RWPE2 (cell line): Measurements from ENCODE around the gene SORCS3.

ENCODE experiments used
- ATAC-seq: fragments of 200-7000 bp; cut with Tn5 transposase; 3 replicates; pipeline ENCODE4 v1.9.1; 2021; ENCODE audit warnings: low read depth
- DNase-seq: peaks from one replicate; pipeline ENCODE4 v3.0.0-alpha.2; 2020; ENCODE audit warnings: low spot score
- H3K27ac ChIP-seq: fragments of 450-650 bp; 2 replicates; pipeline ENCODE4 v1.5.1; 2017; ENCODE audit warnings: mild to moderate bottlenecking; ENCODE audit not compliant: poor library complexity, severe bottlenecking
- H3K27me3 ChIP-seq: fragments of 250-450 bp; sonication (Bioruptor Pico); 2 replicates; pipeline ENCODE4 v1.5.1; 2021; ENCODE audit warnings: mild to moderate bottlenecking, moderate library complexity; ENCODE audit not compliant: insufficient read depth, poor library complexity, severe bottlenecking
- H3K36me3 ChIP-seq: fragments of 250-450 bp; sonication (Bioruptor Pico); 2 replicates; pipeline ENCODE4 v1.5.1; 2020; ENCODE audit warnings: low read depth, mild to moderate bottlenecking, moderate library complexity
- H3K4me1 ChIP-seq: fragments of 250-450 bp; sonication (Bioruptor Pico); 2 replicates; pipeline ENCODE4 v1.5.1; 2021; ENCODE audit warnings: mild to moderate bottlenecking, moderate library complexity; ENCODE audit not compliant: insufficient read depth, poor library complexity, severe bottlenecking
- H3K4me3 ChIP-seq: fragments of 250-450 bp; sonication (Bioruptor Pico); 2 replicates; pipeline ENCODE4 v1.5.1; 2021; ENCODE audit warnings: mild to moderate bottlenecking, moderate library complexity; ENCODE audit not compliant: severe bottlenecking
- H3K9me3 ChIP-seq: fragments of 250-450 bp; sonication (Bioruptor Pico); 2 replicates; pipeline ENCODE4 v1.5.1; 2021; ENCODE audit warnings: mild to moderate bottlenecking, moderate library complexity; ENCODE audit not compliant: severe bottlenecking
- CTCF ChIP-seq: fragments of 450-650 bp; IDR thresholded peaks from one replicate; pipeline ENCODE4 v1.5.1; 2017; ENCODE audit warnings: mild to moderate bottlenecking, moderate library complexity; ENCODE audit not compliant: poor library complexity, severe bottlenecking

The SORCS3 gene

GRCh38 chr10:105161767-105162166 lies 520.7 kb downstream of the SORCS3 start:
- no peak for TF ChIP-seq CTCF
- H3K9me3 ChIP-seq, result no peaks in the 10 kb centered on the region
- ATAC-seq (no peak), DNase-seq (no peak)
- no peaks in the 10 kb centered on the region for H3K4me1 ChIP-seq
- no peaks in the 10 kb centered on the region for H3K27me3 ChIP-seq
- no peak overlapping the region for H3K27ac ChIP-seq
- H3K36me3 ChIP-seq, result no peaks in the 10 kb centered on the region
- H3K4me3 ChIP-seq, result no peak overlapping the region

- DNase-seq (no peak), ATAC-seq (no peak)
- Histone ChIP-seq H3K4me3 (no peak overlapping the region), H3K4me1 (no peaks in the 10 kb centered on the region), H3K27me3 (no peaks in the 10 kb centered on the region), H3K27ac (no peak overlapping the region), H3K9me3 (no peaks in the 10 kb centered on the region), H3K36me3 (no peaks in the 10 kb centered on the region)
- no peak for TF ChIP-seq CTCF
Observed at GRCh38 chr10:105170521-105170920, 529.4 kb downstream of the SORCS3 start.

GRCh38 chr10:105171945-105172344 lies 530.9 kb downstream of the SORCS3 start:
- no peaks in the 10 kb centered on the region for H3K9me3 ChIP-seq
- no peak overlapping the region for H3K27ac ChIP-seq
- no peak for TF ChIP-seq CTCF
- H3K36me3 ChIP-seq, result no peaks in the 10 kb centered on the region
- no peak for DNase-seq
- no peaks in the 10 kb centered on the region for H3K4me1 ChIP-seq
- no peak overlapping the region for H3K4me3 ChIP-seq
- no peak for ATAC-seq
- H3K27me3 ChIP-seq, result no peaks in the 10 kb centered on the region

GRCh38 chr10:105181626-105182025 lies 540.5 kb downstream of the SORCS3 start:
- Histone ChIP-seq H3K27me3 (no peaks in the 10 kb centered on the region), H3K27ac (no peak overlapping the region), H3K9me3 (no peaks in the 10 kb centered on the region), H3K36me3 (no peaks in the 10 kb centered on the region), H3K4me1 (no peaks in the 10 kb centered on the region), H3K4me3 (no peak overlapping the region)
- ATAC-seq (no peak), DNase-seq (no peak)
- no peak for TF ChIP-seq CTCF

- Histone ChIP-seq H3K36me3 (no peaks in the 10 kb centered on the region), H3K4me1 (peaks cover 2% of the 10 kb centered on the region), H3K27ac (no peak overlapping the region), H3K27me3 (no peaks in the 10 kb centered on the region), H3K9me3 (no peaks in the 10 kb centered on the region), H3K4me3 (no peak overlapping the region)
- DNase-seq, result no peak
- no peak for TF ChIP-seq CTCF
- no peak for ATAC-seq
Observed at GRCh38 chr10:105183536-105183935, 542.4 kb downstream of the SORCS3 start.
